GM18873 (cell line): ENCODE data around the gene IL2RA.

ENCODE experiments used
- ATAC-seq: cut with Tn5 transposase; IDR thresholded peaks from one replicate; pipeline ENCODE4 v1.9.1; 2021; ENCODE audit warnings: mild to moderate bottlenecking, moderate library complexity, moderate number of reproducible peaks; ENCODE audit not compliant: unreplicated experiment, low FRiP score

IL2RA gene

DNA sequence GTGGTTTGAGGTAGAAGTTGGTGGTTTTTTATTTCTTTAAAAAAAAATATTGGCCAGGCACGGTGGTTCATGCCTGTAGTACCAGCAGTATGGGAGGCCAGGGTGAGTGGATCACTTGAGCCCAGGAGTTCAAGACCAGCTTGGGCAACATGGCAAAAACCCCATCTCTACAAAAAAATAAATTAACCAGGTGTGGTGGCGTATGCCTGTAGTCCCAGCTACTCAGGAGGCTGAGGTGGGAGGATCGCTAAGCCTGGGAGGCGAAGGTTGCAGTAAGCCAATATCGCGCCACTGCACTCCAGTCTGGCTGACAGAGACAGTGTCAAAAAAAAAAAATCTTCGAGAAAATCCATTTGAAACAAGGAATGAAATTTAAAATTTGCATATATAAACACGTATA lies 1.1 kb downstream of the IL2RA start:
- no peak for ATAC-seq

DNA sequence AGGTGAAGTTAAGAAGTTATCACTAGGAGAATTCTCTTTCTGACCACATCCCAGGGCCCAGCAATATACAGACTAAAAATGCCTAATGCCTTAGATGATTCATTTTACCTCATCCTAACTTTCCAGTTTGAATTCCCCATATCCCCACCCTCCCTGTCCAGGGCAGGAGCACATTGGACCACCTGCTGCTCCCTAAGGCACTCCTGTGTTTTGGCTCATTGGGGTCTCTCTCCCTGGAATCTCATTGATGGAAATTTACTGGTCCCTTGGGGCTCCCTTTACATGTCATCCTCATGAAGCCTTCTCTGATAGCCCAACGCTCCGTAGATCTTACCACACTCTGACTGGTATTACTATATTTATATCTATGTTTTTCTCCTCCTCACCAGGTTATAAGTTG lies 2.7 kb downstream of the IL2RA start:
- ATAC-seq, result no peak

GRCh38 chr10:6058682-6059475 lies 3.3 kb downstream of the IL2RA start:
- peak; percentile 49 for ATAC-seq

DNA sequence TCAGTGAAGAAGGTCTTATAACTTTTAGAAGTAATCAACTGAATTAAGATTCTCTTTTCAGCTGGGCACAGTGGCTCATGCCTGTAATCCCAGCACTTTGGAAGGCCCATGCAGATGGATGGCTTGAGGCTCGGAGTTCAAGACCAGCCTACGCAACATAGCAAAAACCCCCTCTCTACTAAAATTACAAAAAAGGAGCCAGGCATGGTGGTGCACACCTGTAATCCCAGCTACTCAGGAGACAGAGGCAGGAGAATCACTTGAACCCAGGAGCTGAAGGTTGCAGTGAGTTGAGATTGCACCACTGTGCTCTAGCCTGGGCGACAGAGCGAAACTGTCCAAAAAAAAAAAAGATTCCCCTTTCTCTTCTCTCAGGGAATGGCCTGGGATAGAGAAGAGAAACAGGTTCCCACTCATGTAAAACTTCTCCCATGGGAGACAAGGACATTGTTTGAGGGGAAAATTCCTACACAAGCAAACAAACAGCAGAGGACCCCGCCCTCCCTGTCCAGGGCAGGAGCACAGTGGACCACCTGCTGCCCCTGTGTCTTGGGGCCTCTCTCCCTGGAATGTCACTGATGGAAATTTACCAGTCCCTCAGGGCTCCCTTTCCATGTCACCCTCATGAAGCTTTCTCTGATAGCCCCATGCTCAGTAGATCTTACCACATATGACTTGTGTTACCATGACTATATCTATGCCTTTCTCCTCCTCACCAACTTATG lies 5.6 kb downstream of the IL2RA start:
- ATAC-seq, result no peak

DNA sequence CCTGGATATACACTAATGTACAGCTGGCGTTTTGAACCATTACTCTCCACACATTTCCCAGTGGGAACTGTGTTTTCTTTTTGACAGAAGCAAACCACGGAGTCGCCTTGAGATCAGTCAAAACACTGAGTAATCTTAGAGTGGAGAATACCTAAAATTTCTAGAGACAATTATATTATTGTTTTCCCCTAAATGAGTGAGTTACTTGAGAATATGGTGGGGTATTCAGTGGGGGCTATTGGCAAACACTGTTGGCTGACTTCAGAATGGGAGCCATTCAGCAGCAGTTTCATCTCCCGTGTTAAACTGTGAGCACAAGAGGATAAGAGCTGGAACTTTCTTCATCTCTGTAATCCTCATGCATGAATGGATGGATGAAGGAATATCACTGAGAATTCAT lies 6.2 kb downstream of the IL2RA start:
- ATAC-seq, result no peak

DNA sequence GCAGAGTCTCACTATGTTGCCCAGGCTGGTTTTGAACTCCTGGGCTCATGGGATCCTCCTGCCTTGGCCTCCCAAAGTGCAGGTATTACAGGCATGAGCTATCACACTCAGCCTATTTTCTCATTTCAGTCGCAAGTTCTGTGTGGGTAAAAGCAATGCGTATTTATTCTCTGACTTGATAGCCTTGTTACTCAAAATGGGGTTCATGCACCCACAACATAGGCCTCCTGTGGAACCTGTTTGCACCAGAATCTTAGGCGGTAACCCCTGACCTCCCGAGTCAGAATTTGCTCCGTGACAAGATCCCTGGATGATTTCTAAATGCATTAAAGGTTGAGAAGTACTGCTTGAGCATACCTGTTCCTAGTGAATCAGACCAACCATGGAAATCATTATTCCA lies 7.3 kb downstream of the IL2RA start:
- ATAC-seq, result no peak

DNA sequence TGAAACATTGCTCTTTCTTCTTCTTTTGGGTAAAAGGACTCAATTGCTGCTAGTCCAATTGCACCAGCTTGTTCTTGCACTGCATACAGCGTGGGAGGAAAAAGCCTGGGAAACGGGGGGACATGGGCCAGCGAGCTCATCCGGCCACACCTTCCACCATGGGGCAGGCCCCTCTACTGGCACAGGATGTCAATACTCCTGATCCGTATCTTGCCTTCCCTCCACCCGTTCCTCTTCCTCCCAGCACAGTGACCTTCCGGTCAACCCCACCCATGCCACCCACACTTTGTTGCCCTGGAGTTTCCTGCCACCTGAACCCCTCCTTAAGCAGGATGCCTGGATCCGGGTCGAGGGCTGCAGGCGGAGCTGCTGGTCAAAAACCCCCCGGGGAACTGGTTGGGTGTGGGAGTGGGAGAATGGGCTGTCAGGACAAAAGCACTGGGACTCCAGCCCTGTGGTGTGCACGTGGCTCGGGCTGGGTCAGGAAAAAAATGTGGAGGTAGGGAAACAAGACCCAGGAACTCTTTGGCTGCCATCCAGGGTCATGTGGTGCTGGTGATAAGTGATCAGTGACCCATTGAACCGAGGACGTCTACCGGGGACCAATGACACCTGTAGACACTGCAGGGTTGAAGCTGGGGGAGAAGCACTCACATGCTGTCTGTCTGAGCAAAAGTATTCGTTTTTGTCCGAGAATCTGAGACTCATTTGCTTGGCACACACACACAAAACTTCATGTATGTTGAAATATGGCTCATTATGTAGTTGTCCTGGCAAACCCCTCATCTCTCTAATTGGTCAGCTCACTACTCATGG lies 8.1 kb downstream of the IL2RA start:
- no peak for ATAC-seq

- ATAC-seq, result no peak
These were observed 8.9 kb downstream of the IL2RA start for GRCh38 chr10:6053303-6053702.

DNA sequence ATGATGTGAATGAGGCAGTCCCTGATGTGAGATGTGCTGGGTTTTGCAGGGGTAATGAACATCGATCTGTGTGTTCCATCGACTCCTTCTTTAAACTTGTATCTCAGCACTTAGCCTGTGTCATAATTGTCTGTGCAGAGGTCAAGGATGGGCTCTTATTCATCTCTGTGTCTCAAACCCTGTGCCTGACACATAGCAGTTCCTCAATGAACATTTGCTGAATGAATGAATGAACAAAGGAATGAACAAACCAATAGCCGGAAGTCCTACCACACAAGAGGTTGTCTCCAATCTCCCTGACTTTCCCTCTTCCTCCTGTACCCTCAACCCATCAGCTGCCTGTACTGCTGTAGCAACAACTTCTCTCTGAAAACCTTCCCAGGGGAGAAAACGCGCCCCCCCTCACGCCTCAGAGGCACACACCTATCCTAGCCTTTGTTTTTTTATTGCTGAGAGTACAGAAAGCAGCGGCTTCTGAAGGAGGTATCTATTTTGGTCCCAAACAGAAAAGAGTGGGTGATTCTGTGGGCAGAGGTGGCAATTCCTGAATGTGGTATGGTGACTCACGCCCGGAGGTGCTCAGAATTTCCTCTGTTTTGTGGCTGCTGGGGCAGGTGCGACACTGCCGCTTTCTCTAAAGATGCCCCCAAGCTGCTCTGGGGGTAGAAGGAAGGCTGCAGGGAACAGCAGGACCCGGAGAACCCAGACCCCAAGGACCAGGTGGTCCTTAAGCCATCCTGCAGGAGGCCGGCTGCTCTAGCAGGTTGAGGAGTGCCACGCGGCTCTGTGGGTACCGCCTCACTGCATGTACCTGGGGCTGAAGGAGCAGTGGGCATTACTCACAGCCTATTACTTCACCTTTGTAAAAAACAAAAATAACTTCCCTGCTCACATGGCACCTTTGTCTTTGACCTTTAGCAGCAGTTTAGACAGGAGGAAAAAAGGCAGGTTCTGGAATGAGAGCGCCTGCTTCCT lies 9.6 kb downstream of the IL2RA start:
- no peak for ATAC-seq

DNA sequence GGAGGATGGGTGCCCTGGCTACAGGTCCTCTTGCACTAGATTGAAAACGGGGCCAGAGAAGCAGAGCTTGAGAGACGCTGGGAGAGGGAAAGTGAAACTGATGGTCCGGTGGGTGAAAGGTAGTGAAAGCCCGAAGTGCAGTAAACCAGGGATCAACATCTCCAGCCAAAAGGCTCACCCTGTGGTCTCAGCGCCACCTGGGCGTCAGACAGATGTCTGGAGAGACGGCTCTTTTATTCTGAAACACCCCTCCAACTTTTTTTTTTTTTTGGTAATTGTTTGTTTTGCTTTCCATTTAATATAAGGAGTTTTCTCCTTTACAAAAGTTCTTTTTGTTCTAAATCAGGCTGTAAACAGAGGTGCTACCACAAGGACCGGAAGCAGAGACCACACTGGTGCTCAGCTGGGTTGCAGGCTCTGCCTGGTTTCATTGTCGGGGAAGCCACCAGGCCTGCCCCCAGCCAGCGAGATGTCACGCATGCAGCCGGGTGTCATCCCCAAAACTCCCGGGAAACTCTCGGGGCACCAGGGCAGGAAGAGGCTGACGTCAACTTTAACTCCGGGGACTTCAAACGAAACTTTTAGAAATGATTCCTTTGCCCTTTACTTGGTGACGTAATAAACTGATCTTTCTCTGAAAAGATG lies 11.2 kb downstream of the IL2RA start:
- ATAC-seq, result peak; percentile 66

DNA sequence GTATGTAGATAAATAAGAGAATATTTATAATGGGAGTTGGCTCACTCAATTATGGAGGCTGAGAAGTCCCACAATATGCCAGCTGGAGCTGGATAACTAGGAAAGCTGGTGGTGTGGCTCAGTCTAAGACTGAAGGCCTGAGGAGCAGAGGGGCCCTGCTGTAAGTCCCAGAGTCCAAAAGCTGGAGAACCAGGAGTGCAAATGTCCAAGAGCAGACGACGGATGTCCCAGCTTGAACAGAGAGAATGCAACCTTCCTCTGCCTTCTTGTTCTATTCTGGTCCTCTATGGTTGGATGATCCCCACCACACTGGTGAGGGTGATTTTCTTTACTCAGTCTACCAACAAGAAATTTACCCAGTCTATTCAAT lies 13.2 kb downstream of the IL2RA start:
- no peak for ATAC-seq

GRCh38 chr10:6048281-6049030 lies 13.7 kb downstream of the IL2RA start:
- ATAC-seq, result no peak

DNA sequence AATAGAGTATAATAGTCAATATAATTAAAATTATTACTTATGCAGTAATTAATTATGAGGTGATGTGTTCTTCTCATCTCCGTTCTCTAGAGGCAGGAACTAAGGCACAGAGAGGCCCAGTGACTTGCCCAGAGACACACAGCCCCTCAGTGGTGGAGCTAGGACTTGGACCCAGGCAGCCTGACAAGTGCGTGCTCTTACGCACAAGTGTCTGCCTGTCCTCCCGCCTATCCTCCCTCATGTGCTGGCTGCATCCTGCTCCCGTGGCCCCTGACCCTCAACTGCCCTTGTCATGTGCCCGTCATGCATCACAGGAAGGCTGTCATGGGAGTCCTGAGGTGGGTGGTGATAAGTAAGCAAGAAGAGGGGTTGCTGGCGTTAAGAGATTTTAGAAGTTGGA lies 14.3 kb downstream of the IL2RA start:
- no peak for ATAC-seq

DNA sequence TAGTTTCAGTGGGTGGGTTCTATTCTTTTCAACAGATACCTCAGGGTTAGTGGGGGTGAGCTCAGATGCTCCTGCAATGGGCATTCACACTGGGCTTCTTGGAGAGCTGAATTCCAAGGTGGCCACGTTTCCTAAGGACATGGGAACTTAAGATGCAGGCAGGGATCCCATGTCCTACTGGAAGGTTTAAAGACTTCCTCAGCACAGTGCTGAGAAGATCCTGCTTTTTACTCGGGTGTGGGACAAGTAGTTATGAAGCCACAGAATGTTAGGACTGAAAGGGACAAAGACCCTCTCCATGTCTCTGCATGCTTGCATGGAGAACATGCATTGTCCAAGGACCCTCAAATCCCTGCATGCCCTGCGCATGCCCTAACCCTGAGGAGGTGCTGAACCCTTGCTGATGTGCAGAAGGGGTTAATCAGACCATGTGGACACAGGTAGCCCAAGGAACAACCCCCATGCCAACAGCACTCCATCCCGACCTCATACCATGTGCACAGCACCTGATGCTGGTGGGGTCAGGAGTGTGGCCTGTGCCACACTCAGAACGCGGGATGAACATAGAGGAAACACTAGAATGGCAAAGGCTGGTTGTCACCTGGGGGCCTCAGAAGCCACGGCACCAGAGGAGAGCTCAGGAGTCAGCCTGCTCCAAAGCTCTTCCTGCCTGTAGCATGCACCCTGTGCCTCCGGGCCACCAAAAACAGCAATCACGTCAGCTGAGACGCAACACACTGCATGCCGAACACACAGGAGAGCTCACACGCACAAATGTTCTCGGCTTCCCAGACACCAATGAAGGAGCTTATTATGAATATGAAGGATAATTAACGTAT lies 15.2 kb downstream of the IL2RA start:
- no peak for ATAC-seq

GRCh38 chr10:6045878-6046772 lies 16.0 kb downstream of the IL2RA start:
- no peak for ATAC-seq

DNA sequence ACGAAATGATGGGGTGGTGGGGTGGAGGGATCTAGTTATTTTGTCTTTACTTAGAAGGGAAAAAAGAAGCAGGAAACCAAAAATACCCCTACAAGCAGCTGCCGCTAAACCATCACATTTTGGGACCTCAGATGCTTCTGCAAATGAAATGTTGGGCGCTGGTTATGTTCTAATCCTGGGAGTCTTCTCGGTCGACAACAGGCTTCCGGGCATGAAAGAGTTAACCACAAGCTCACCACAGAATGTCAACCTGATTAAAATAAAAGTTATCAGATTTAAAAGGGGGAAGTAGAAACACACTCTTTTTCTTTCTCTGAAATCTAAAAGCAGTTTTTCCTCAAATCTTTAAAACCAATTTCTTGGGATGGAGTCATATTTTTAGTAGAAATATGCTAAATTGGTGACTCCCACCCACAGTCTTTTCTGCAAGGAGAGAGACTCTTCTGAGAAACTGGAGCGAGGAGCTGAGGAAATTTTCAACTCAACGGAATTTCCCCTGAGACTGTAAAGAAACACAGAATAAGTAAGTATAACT lies 16.8 kb downstream of the IL2RA start:
- peak; percentile 20 for ATAC-seq
